Thoracic aorta (tissue), 2 donors: ENCODE data around the gene CNPY2. TPM values are rescaled to one million over a fixed set of nuclear protein-coding genes. Genes with fewer than 3 reads are reported as not detected.
A peak's percentile ranks its signal among the peaks of the same experiment; 100 is the strongest.
"Not testable (repeated sequence)": the region's sequence is repeated elsewhere in the genome, so short reads cannot be mapped to it uniquely, and the experiment has no call there.

ENCODE experiments used
- ATAC-seq: fragments of 150-250 bp; one replicate; pipeline ENCODE4 v1.8.0; 2017; ENCODE audit warnings: low read depth; ENCODE audit not compliant: insufficient number of reproducible peaks, low FRiP score
- DNase-seq: peaks from one replicate; pipeline ENCODE4 v3.0.0-alpha.2; 2020; ENCODE audit warnings: low spot score
- H3K27ac ChIP-seq, 2 donors: fragments of 200-600 bp; sonication (generic); 1 replicate in 1 of 2; 2 replicates in 1 of 2; pipeline ENCODE4 v1.5.1; 2016; ENCODE audit warnings: mild to moderate bottlenecking in 2 of 2, moderate library complexity in 2 of 2
- H3K27me3 ChIP-seq: fragments of 200-600 bp; sonication (generic); replicated peaks from 2 replicates; pipeline ENCODE4 v1.6.0; 2016; ENCODE audit warnings: mild to moderate bottlenecking; ENCODE audit not compliant: insufficient read depth
- H3K36me3 ChIP-seq: fragments of 200-600 bp; sonication (generic); one replicate; pipeline ENCODE4 v1.5.1; 2016
- H3K4me1 ChIP-seq, 2 donors: fragments of 200-600 bp; sonication (generic); 1 replicate in 1 of 2; 2 replicates in 1 of 2; pipeline versions ENCODE4 v1.5.1 to v1.6.0; 2016; ENCODE audit warnings: low read depth in 2 of 2, mild to moderate bottlenecking in 1 of 2; ENCODE audit not compliant: control insufficient read depth in 1 of 2
- H3K4me3 ChIP-seq: fragments of 200-600 bp; sonication (generic); 2 replicates; pipeline ENCODE4 v1.5.1; 2016; ENCODE audit warnings: mild to moderate bottlenecking
- H3K9me3 ChIP-seq: fragments of 200-600 bp; sonication (generic); 2 replicates; pipeline ENCODE4 v1.5.1; 2016
- total RNA-seq, 2 donors: library from RNA; depleted of rRNA; stranded (reverse); fragments of >200 nt; gene quantifications; one replicate each; pipeline versions ENCODE4 v1.1.0 to v1.2.3, GENCODE V29; 2016
- TF ChIP-seq, protein P1 (sequence below): fragments of 200-600 bp; sonication (generic); IDR thresholded peaks from one replicate; pipeline ENCODE4 v1.5.1; 2019; ENCODE audit warnings: antibody characterized with exemption

CNPY2 gene
- total RNA-seq, 2 donors from 2014 or later = 72.0 to 85.1 TPM

DNA sequence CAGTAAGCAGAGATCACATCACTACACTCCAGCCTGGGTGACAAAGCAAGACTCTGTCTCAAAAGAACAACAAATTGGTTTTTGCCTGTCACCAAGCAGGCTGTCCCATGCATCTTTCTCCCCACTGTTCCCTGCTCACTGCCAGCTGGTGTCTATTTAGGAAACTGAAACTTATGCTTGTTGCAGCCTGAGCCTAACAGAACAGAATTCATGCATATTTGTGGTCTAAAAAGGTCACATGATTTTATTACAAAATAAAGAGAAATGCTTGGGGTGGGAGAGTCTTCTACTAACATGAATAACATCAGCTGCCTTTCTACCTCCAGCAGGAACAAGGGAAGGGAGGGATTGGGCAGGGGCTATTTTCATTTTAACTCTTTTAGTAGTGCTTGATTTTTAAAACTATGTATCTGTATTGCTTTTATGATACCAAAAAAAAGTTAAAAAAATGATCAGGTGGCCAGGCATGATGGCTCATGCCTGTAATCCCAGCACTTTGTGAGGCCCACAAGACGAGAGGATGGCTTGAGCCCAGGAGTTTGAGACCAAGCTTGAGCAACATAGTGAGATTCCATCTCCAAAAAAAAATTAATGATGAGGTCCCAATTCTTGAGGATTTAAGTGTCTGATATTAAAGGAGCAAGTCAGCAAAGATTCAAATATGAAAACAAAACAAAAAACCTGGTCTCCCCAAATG, 43.2 kb upstream of the CNPY2 start:
- H3K4me3 ChIP-seq = peak overlapping the region; percentile 91
- H3K27ac ChIP-seq = peak overlapping the region; percentile 78 to 83
- DNase-seq (no peak), ATAC-seq (no peak)
- no peaks in the 10 kb centered on the region for H3K9me3 ChIP-seq
- H3K27me3 ChIP-seq = no peaks in the 10 kb centered on the region
- TF ChIP-seq, protein P1, sequence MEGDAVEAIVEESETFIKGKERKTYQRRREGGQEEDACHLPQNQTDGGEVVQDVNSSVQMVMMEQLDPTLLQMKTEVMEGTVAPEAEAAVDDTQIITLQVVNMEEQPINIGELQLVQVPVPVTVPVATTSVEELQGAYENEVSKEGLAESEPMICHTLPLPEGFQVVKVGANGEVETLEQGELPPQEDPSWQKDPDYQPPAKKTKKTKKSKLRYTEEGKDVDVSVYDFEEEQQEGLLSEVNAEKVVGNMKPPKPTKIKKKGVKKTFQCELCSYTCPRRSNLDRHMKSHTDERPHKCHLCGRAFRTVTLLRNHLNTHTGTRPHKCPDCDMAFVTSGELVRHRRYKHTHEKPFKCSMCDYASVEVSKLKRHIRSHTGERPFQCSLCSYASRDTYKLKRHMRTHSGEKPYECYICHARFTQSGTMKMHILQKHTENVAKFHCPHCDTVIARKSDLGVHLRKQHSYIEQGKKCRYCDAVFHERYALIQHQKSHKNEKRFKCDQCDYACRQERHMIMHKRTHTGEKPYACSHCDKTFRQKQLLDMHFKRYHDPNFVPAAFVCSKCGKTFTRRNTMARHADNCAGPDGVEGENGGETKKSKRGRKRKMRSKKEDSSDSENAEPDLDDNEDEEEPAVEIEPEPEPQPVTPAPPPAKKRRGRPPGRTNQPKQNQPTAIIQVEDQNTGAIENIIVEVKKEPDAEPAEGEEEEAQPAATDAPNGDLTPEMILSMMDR = no peak
- H3K36me3 ChIP-seq = peaks cover 24% of the 10 kb centered on the region
- H3K4me1 ChIP-seq = peaks cover 10 to 29% of the 10 kb centered on the region in 2 donors

DNA sequence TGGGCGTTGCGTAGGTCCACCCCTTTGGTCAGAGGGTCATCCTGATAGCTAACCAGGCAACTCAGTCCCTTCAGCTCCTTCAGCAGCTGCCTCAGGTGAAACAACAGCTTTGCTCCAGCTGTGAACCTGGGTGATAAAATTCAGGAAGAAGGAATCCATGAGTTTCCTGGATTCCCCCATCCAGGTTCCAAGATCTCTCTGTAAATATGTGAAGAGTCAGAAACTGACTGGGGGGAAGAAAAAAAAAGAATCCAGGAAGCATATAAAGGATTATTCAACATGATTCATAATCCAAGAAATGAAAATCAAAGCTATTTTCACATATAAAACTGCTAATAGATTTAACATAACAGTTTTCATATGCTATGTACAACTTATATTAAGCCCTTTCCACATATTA, 35.5 kb upstream of the CNPY2 start:
- DNase-seq (no peak), ATAC-seq (no peak)
- H3K9me3 ChIP-seq = no peaks in the 10 kb centered on the region
- peaks cover 80% of the 10 kb centered on the region for H3K36me3 ChIP-seq
- H3K27me3 ChIP-seq = no peaks in the 10 kb centered on the region
- TF ChIP-seq, protein P1 = no peak
- no peaks in the 10 kb centered on the region for H3K4me1 ChIP-seq
- no peak overlapping the region for H3K4me3 ChIP-seq
- H3K27ac ChIP-seq = no peak overlapping the region

GRCh38 chr12:56350662-56351061, 34.9 kb upstream of the CNPY2 start:
- no peak for DNase-seq
- Histone ChIP-seq H3K4me1 (no peaks in the 10 kb centered on the region), H3K9me3 (no peaks in the 10 kb centered on the region), H3K36me3 (peaks cover 80% of the 10 kb centered on the region), H3K27me3 (no peaks in the 10 kb centered on the region), H3K4me3 (no peak overlapping the region), H3K27ac (no peak overlapping the region)
- TF ChIP-seq, protein P1 = no peak
- ATAC-seq = no peak

DNA sequence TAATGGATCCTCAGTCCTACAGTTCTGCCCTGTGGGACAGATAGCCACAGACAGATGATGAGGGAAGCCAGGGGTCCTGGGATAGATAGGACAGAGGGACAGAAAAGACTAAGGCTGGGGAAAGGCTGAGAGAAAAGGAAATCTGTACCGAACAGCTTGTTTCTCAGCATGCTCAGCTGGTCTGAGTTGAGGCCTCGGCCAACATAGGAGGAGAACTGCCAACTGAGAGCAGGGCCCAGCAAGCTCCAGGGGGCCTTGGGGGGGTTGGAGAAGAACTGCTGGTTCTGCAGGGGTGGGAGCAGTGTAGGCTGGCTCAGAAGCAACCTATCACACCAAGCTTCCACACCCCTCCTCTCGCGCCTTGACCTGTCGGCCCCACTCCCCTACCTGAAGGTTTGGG, 33.0 kb upstream of the CNPY2 start:
- TF ChIP-seq, protein P1 = no peak
- no peaks in the 10 kb centered on the region for H3K4me1 ChIP-seq
- no peaks in the 10 kb centered on the region for H3K27me3 ChIP-seq
- H3K27ac ChIP-seq = no peak overlapping the region
- H3K36me3 ChIP-seq = peaks cover 72% of the 10 kb centered on the region
- no peak overlapping the region for H3K4me3 ChIP-seq
- ATAC-seq = no peak
- DNase-seq = no peak
- H3K9me3 ChIP-seq = no peaks in the 10 kb centered on the region

DNA sequence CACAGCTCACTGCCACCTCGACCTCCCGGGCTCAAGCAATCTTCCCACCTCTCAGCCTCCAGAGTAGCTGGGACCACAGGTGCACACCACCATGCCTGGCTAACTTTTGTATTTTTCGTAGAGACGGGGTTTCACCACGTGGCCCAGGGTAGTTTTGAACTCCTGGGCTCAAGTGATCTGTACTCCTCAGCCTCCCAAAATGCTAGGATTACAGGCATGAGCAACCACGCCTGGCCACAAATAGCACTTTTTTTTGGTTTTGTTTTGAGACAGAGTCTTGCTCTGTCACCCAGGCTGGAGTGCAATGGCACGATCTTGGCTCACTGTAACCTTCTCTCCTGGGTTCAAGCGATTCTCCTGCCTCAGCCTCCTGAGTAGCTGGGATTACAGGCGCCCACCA, 31.5 kb upstream of the CNPY2 start:
- H3K27me3 ChIP-seq, DNase-seq, H3K4me1 ChIP-seq, H3K27ac ChIP-seq, H3K4me3 ChIP-seq, H3K9me3 ChIP-seq, ATAC-seq: not testable (repeated sequence)
- peaks cover 74% of the 10 kb centered on the region for H3K36me3 ChIP-seq

- H3K4me1 ChIP-seq = no peaks in the 10 kb centered on the region
- ATAC-seq (no peak), DNase-seq (no peak)
- no peak overlapping the region for H3K27ac ChIP-seq
- TF ChIP-seq, protein P1 = no peak
- H3K9me3 ChIP-seq = no peaks in the 10 kb centered on the region
- no peak overlapping the region for H3K4me3 ChIP-seq
- H3K36me3 ChIP-seq = peaks cover 72% of the 10 kb centered on the region
- no peaks in the 10 kb centered on the region for H3K27me3 ChIP-seq
Measured at GRCh38 chr12:56346675-56347074, 30.9 kb upstream of the CNPY2 start.

DNA sequence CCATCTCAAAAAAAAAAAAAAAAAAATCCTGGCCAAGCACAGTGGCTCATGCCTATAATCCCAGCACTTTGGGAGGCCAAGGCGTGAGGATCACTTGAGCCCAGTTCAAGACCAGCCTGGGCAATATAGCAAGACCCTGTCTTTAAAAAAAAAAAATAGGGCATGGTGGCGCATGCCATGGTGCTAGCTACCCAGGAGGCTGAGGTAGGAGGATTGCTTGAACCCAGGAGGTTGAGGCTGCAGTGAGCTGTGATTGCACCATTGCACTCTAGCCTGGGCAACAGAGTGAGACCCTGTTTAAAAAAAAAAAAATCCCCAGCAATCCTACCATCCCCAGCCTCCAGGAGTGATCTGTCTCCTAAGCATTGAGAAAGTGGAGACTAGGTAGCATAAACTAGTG, 26.5 kb upstream of the CNPY2 start:
- not testable (repeated sequence) for H3K4me1 ChIP-seq, ATAC-seq, H3K27ac ChIP-seq, H3K27me3 ChIP-seq, DNase-seq, H3K4me3 ChIP-seq, H3K9me3 ChIP-seq
- H3K36me3 ChIP-seq = peaks cover 32% of the 10 kb centered on the region
